Measurements from ENCODE around the gene HES5.

HES5 gene

GRCh38 chr1:2502210-2502609, 27.9 kb downstream of the HES5 start:
- in situ Hi-C loops (cut with MboI; ENCODE audit: low sequenced_read_pairs), result no loop called here

- in situ Hi-C loops (cut with MboI; ENCODE audit: low sequenced_read_pairs), result no loop called here
These were observed 28.3 kb downstream of the HES5 start for GRCh38 chr1:2501820-2502119.

- in situ Hi-C loops (cut with MboI; ENCODE audit: low sequenced_read_pairs), result no loop called here
These were observed 28.8 kb downstream of the HES5 start for GRCh38 chr1:2501041-2501819.

- in situ Hi-C loops (cut with MboI; ENCODE audit: low sequenced_read_pairs), result no loop called here
These were observed 30.0 kb downstream of the HES5 start for GRCh38 chr1:2499986-2500596.

- in situ Hi-C loops (cut with MboI; ENCODE audit: low sequenced_read_pairs), result no loop called here
These were observed 30.8 kb downstream of the HES5 start for GRCh38 chr1:2499260-2499659.

GRCh38 chr1:2498648-2499047, 31.4 kb downstream of the HES5 start:
- in situ Hi-C loops (cut with MboI; ENCODE audit: low sequenced_read_pairs), result no loop called here

- in situ Hi-C loops (cut with MboI; ENCODE audit: low sequenced_read_pairs), result no loop called here
These were observed 32.2 kb downstream of the HES5 start for GRCh38 chr1:2497891-2498290.

GRCh38 chr1:2496746-2497145, 33.3 kb downstream of the HES5 start:
- in situ Hi-C loops (cut with MboI; ENCODE audit: low sequenced_read_pairs), result no loop called here

GRCh38 chr1:2496087-2496622, 33.9 kb downstream of the HES5 start:
- in situ Hi-C loops (cut with MboI; ENCODE audit: low sequenced_read_pairs), result no loop called here

- in situ Hi-C loops (cut with MboI; ENCODE audit: low sequenced_read_pairs), result no loop called here
These were observed 34.5 kb downstream of the HES5 start for GRCh38 chr1:2495546-2495945.

GRCh38 chr1:2495026-2495425, 35.0 kb downstream of the HES5 start:
- in situ Hi-C loops (cut with MboI; ENCODE audit: low sequenced_read_pairs), result no loop called here

- in situ Hi-C loops (cut with MboI; ENCODE audit: low sequenced_read_pairs), result no loop called here
These were observed 35.8 kb downstream of the HES5 start for GRCh38 chr1:2494323-2494693.

- in situ Hi-C loops (cut with MboI; ENCODE audit: low sequenced_read_pairs), result no loop called here
These were observed 36.3 kb downstream of the HES5 start for GRCh38 chr1:2493691-2494322.

GRCh38 chr1:2493218-2493617, 36.8 kb downstream of the HES5 start:
- in situ Hi-C loops (cut with MboI; ENCODE audit: low sequenced_read_pairs), result no loop called here

GRCh38 chr1:2492091-2492490, 38.0 kb downstream of the HES5 start:
- in situ Hi-C loops (cut with MboI; ENCODE audit: low sequenced_read_pairs), result no loop called here

GRCh38 chr1:2489615-2490014, 40.4 kb downstream of the HES5 start:
- in situ Hi-C loops (cut with MboI; ENCODE audit: low sequenced_read_pairs), result no loop called here

- in situ Hi-C loops (cut with MboI; ENCODE audit: low sequenced_read_pairs), result no loop called here
These were observed 41.4 kb downstream of the HES5 start for GRCh38 chr1:2488688-2489087.

GRCh38 chr1:2486558-2486957, 43.5 kb downstream of the HES5 start:
- in situ Hi-C loops (cut with MboI; ENCODE audit: low sequenced_read_pairs), result no loop called here

- in situ Hi-C loops (cut with MboI; ENCODE audit: low sequenced_read_pairs), result no loop called here
These were observed 44.0 kb downstream of the HES5 start for GRCh38 chr1:2486041-2486440.

- in situ Hi-C loops (cut with MboI; ENCODE audit: low sequenced_read_pairs), result no loop called here
These were observed 46.1 kb downstream of the HES5 start for GRCh38 chr1:2483970-2484369.

GRCh38 chr1:2483026-2483425, 47.0 kb downstream of the HES5 start:
- in situ Hi-C loops (cut with MboI; ENCODE audit: low sequenced_read_pairs), result no loop called here

- in situ Hi-C loops (cut with MboI; ENCODE audit: low sequenced_read_pairs), result no loop called here
These were observed 47.5 kb downstream of the HES5 start for GRCh38 chr1:2482588-2482987.
